ENCODE data around the gene SNRPN.

DNA sequence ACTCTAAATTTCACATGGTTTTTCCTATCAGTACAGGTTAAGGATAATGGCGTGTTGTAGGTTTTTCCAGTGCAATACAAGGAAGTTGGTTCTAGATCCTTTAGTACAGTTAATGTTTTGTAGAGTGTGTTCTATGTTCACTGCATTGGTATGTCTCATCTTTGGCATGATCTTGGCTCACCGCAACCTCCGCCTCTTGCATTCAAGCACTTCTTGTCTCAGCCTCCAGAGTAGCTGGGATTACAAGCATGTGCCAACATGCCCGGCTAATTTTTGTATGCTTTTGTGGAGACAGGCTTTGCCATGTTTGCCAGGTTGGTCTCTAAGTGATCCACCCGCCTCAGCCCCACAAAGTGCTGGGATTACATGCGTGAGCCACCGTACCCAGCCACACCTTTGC lies 30.4 kb downstream of the SNRPN start:
- TF ChIP-seq, protein P1, sequence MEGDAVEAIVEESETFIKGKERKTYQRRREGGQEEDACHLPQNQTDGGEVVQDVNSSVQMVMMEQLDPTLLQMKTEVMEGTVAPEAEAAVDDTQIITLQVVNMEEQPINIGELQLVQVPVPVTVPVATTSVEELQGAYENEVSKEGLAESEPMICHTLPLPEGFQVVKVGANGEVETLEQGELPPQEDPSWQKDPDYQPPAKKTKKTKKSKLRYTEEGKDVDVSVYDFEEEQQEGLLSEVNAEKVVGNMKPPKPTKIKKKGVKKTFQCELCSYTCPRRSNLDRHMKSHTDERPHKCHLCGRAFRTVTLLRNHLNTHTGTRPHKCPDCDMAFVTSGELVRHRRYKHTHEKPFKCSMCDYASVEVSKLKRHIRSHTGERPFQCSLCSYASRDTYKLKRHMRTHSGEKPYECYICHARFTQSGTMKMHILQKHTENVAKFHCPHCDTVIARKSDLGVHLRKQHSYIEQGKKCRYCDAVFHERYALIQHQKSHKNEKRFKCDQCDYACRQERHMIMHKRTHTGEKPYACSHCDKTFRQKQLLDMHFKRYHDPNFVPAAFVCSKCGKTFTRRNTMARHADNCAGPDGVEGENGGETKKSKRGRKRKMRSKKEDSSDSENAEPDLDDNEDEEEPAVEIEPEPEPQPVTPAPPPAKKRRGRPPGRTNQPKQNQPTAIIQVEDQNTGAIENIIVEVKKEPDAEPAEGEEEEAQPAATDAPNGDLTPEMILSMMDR (IDR thresholded peaks at IDR 0.05), result no peak
- TF ChIP-seq EP300 (IDR thresholded peaks at IDR 0.05), result no peak
- no peak for TF ChIP-seq POLR2AphosphoS5 (IDR thresholded peaks at IDR 0.05)
- TF ChIP-seq POLR2A (IDR thresholded peaks at IDR 0.05), result no peak

All from stomach (tissue), 4 donors.